NT2/D1 (cell line): ENCODE measurements around the gene KRT27.

Experiments
- DNase-seq: peaks from one replicate; pipeline ENCODE4 v3.0.0-alpha.2; 2011; ENCODE audit warnings: low read depth, low spot score
- H3K27me3 ChIP-seq: 2 replicates; pipeline ENCODE4 v1.6.0; 2011; ENCODE audit warnings: mild to moderate bottlenecking; ENCODE audit not compliant: insufficient read length, insufficient read depth
- H3K36me3 ChIP-seq: 2 replicates; pipeline ENCODE4 v1.6.1; 2011; ENCODE audit warnings: mild to moderate bottlenecking, low read length, mixed read lengths; ENCODE audit not compliant: insufficient read depth, insufficient read length
- H3K4me1 ChIP-seq: 2 replicates; pipeline ENCODE4 v1.5.1; 2011; ENCODE audit not compliant: insufficient read depth, insufficient read length
- H3K4me3 ChIP-seq: 2 replicates; pipeline ENCODE4 v1.5.1; 2011; ENCODE audit warnings: low read depth; ENCODE audit not compliant: insufficient read length
- H3K9ac ChIP-seq: 2 replicates; pipeline ENCODE4 v1.6.0; 2011; ENCODE audit warnings: low read depth; ENCODE audit not compliant: insufficient read length
- H3K9me3 ChIP-seq: 2 replicates; pipeline ENCODE4 v1.5.1; 2011; ENCODE audit warnings: mild to moderate bottlenecking, low read length; ENCODE audit not compliant: insufficient read depth
- SUZ12 ChIP-seq: IDR thresholded peaks from 2 replicates; pipeline ENCODE4 v1.6.1; 2011; ENCODE audit not compliant: insufficient read length, insufficient read depth; ENCODE audit errors: extremely low read depth
- YY1 ChIP-seq: IDR thresholded peaks from 2 replicates; pipeline ENCODE4 v1.6.1; 2011; ENCODE audit not compliant: insufficient read length, insufficient read depth
- ZNF274 ChIP-seq: IDR thresholded peaks from 2 replicates; pipeline ENCODE4 v1.6.1; 2011; ENCODE audit warnings: mild to moderate bottlenecking, low read depth, low read length

KRT27 gene

GRCh38 chr17:40727447-40728231 lies 54.7 kb downstream of the KRT27 start:
- no peak for DNase-seq

DNA sequence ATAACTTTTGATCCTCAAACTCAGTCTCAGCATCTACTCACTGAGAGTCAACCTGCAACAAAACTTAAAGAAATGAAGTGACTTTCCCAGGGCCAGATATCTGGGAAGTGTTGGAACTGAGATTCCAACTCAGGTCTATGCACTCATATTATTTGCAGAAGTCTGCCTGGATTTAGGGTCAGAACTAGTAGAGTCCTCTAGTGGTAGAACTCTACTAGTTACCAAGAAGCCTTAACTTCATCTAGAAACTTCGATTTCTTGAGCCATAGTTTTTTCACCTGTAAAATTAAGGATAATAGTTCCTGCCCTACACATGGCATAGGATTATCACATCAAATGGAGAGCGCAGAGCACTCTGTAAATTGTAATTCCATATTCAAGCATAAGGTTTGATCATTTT lies 55.4 kb downstream of the KRT27 start:
- H3K36me3 ChIP-seq = no peaks in the 10 kb centered on the region
- H3K27me3 ChIP-seq = no peaks in the 10 kb centered on the region
- 0 out of 2 replicates have a peak, but pooled peaks cover 4% of the 10 kb centered on the region for H3K9me3 ChIP-seq
- H3K9ac ChIP-seq = no peak overlapping the region
- H3K4me1 ChIP-seq = no peaks in the 10 kb centered on the region
- no peak for DNase-seq
- H3K4me3 ChIP-seq = no peak overlapping the region
- TF ChIP-seq YY1 = no peak
- TF ChIP-seq SUZ12 = no peak
- no peak for TF ChIP-seq ZNF274

More at GRCh38 chr17:40727447-40728231, 54.7 kb downstream of the KRT27 start:
- H3K27me3 ChIP-seq = no peaks in the 10 kb centered on the region
- 0 out of 2 replicates have a peak, but pooled peaks cover 4% of the 10 kb centered on the region for H3K9me3 ChIP-seq
- no peak overlapping the region for H3K4me3 ChIP-seq
- H3K36me3 ChIP-seq = no peaks in the 10 kb centered on the region
- TF ChIP-seq YY1 (no peak), ZNF274 (no peak), SUZ12 (no peak)
- H3K9ac ChIP-seq = no peak overlapping the region
- no peaks in the 10 kb centered on the region for H3K4me1 ChIP-seq
